GM19043 (cell line): ENCODE measurements around the gene CPA5.

Experiments used
- ATAC-seq: cut with Tn5 transposase; IDR thresholded peaks from one replicate; pipeline ENCODE4 v1.9.1; 2021; ENCODE audit warnings: low read depth; ENCODE audit not compliant: unreplicated experiment

CPA5 gene

GRCh38 chr7:130356876-130357611, 12.4 kb downstream of the CPA5 start:
- no peak for ATAC-seq

GRCh38 chr7:130358471-130358870, 13.9 kb downstream of the CPA5 start:
- ATAC-seq: no peak

- ATAC-seq: no peak
Measured at GRCh38 chr7:130359276-130359857, 14.8 kb downstream of the CPA5 start.

- no peak for ATAC-seq
Measured at GRCh38 chr7:130360518-130360917, 15.9 kb downstream of the CPA5 start.

- no peak for ATAC-seq
Measured at GRCh38 chr7:130361681-130362080, 17.1 kb downstream of the CPA5 start.

- ATAC-seq: no peak
Measured at GRCh38 chr7:130362251-130362816, 17.7 kb downstream of the CPA5 start.

GRCh38 chr7:130363026-130363847, 18.6 kb downstream of the CPA5 start:
- ATAC-seq: no peak

- ATAC-seq: no peak
Measured at GRCh38 chr7:130364451-130364850, 19.8 kb downstream of the CPA5 start.

GRCh38 chr7:130365088-130365487, 20.5 kb downstream of the CPA5 start:
- no peak for ATAC-seq

- ATAC-seq: peak; percentile 55
Measured at GRCh38 chr7:130365511-130366441, 21.2 kb downstream of the CPA5 start.

- ATAC-seq: no peak
Measured at GRCh38 chr7:130366564-130366963, 21.9 kb downstream of the CPA5 start.

- no peak for ATAC-seq
Measured at GRCh38 chr7:130367088-130367755, 22.6 kb downstream of the CPA5 start.

GRCh38 chr7:130367836-130368746, 23.5 kb downstream of the CPA5 start:
- no peak for ATAC-seq

- no peak for ATAC-seq
Measured at GRCh38 chr7:130369110-130369711, 24.6 kb downstream of the CPA5 start.

GRCh38 chr7:130369831-130370550, 25.4 kb downstream of the CPA5 start:
- no peak for ATAC-seq

GRCh38 chr7:130371046-130371445, 26.4 kb downstream of the CPA5 start:
- ATAC-seq: no peak

- ATAC-seq: no peak
Measured at GRCh38 chr7:130372402-130373165, 28.0 kb downstream of the CPA5 start.
